ENCODE measurements around the gene INCA1.

Gene INCA1

GRCh38 chr17:4960279-4960922, 36.9 kb downstream of the INCA1 start:
- TF ChIP-seq EZH2 (IDR thresholded peaks at IDR 0.05) (no peak), POLR2AphosphoS5 (IDR thresholded peaks at IDR 0.05; ENCODE audit: borderline replicate concordance, low read depth, low read length) (no peak)
- no peak for DNase-seq (ENCODE audit: low read depth, low spot score)

GRCh38 chr17:4959261-4959965, 37.9 kb downstream of the INCA1 start:
- Histone ChIP-seq H3K9ac (ENCODE audit: insufficient read length) (no peak overlapping the region), H3K9me3 (ENCODE audit: low read depth, low read length) (no peaks in the 10 kb centered on the region), H3K27ac (no peak overlapping the region), H3K36me3 (ENCODE audit: insufficient read depth, low read length) (peaks cover 12% of the 10 kb centered on the region; the same call in 1 of the 2 replicates), H3K4me3 (no peak overlapping the region)
- DNase-seq (ENCODE audit: low read depth, low spot score): no peak
- TF ChIP-seq EZH2 (IDR thresholded peaks at IDR 0.05) (no peak), FOXP2 (optimal IDR thresholded peaks at IDR 0.05; ENCODE audit: control extremely low read depth, extremely low read length, insufficient read depth) (no peak), POLR2AphosphoS5 (IDR thresholded peaks at IDR 0.05; ENCODE audit: borderline replicate concordance, low read depth, low read length) (no peak)

More at GRCh38 chr17:4960279-4960922, 36.9 kb downstream of the INCA1 start:
- no peak overlapping the region for H3K27ac ChIP-seq
- peaks cover 15% of the 10 kb centered on the region; the same call in 1 of the 2 replicates for H3K36me3 ChIP-seq (ENCODE audit: insufficient read depth, low read length)
- no peaks in the 10 kb centered on the region for H3K9me3 ChIP-seq (ENCODE audit: low read depth, low read length)
- no peak overlapping the region for H3K9ac ChIP-seq (ENCODE audit: insufficient read length)
- H3K4me3 ChIP-seq: no peak overlapping the region

- DNase-seq (ENCODE audit: low read depth, low spot score): no peak
- Histone ChIP-seq H3K9me3 (ENCODE audit: low read depth, low read length) (no peaks in the 10 kb centered on the region), H3K9ac (ENCODE audit: insufficient read length) (no peak overlapping the region), H3K27ac (no peak overlapping the region), H3K36me3 (ENCODE audit: insufficient read depth, low read length) (peaks cover 12% of the 10 kb centered on the region; the same call in 1 of the 2 replicates), H3K4me3 (no peak overlapping the region)
- TF ChIP-seq FOXP2 (optimal IDR thresholded peaks at IDR 0.05; ENCODE audit: control extremely low read depth, extremely low read length, insufficient read depth) (no peak), POLR2AphosphoS5 (IDR thresholded peaks at IDR 0.05; ENCODE audit: borderline replicate concordance, low read depth, low read length) (no peak), EZH2 (IDR thresholded peaks at IDR 0.05) (no peak)
These were observed 39.2 kb downstream of the INCA1 start for GRCh38 chr17:4958102-4958501.

- no peak overlapping the region for H3K9ac ChIP-seq (ENCODE audit: insufficient read length)
- H3K4me3 ChIP-seq: no peak overlapping the region
- no peak for TF ChIP-seq POLR2AphosphoS5 (IDR thresholded peaks at IDR 0.05; ENCODE audit: borderline replicate concordance, low read depth, low read length)
- TF ChIP-seq EZH2 (IDR thresholded peaks at IDR 0.05): no peak
- no peak for TF ChIP-seq FOXP2 (optimal IDR thresholded peaks at IDR 0.05; ENCODE audit: control extremely low read depth, extremely low read length, insufficient read depth)
- H3K9me3 ChIP-seq (ENCODE audit: low read depth, low read length): no peaks in the 10 kb centered on the region
- H3K27ac ChIP-seq: no peak overlapping the region
- peaks cover 12% of the 10 kb centered on the region; the same call in 1 of the 2 replicates for H3K36me3 ChIP-seq (ENCODE audit: insufficient read depth, low read length)
- no peak for DNase-seq (ENCODE audit: low read depth, low spot score)
These were observed 40.7 kb downstream of the INCA1 start for GRCh38 chr17:4956493-4957061.

GRCh38 chr17:4955091-4955490, 42.2 kb downstream of the INCA1 start:
- peaks cover 9% of the 10 kb centered on the region; the same call in 1 of the 2 replicates for H3K36me3 ChIP-seq (ENCODE audit: insufficient read depth, low read length)
- no peaks in the 10 kb centered on the region for H3K9me3 ChIP-seq (ENCODE audit: low read depth, low read length)
- no peak overlapping the region for H3K9ac ChIP-seq (ENCODE audit: insufficient read length)
- no peak for DNase-seq (ENCODE audit: low read depth, low spot score)
- TF ChIP-seq FOXP2 (optimal IDR thresholded peaks at IDR 0.05; ENCODE audit: control extremely low read depth, extremely low read length, insufficient read depth): no peak
- TF ChIP-seq EZH2 (IDR thresholded peaks at IDR 0.05): no peak
- no peak for TF ChIP-seq POLR2AphosphoS5 (IDR thresholded peaks at IDR 0.05; ENCODE audit: borderline replicate concordance, low read depth, low read length)
- no peak overlapping the region for H3K4me3 ChIP-seq
- no peak overlapping the region for H3K27ac ChIP-seq

GRCh38 chr17:4953451-4953961, 43.8 kb downstream of the INCA1 start:
- Histone ChIP-seq H3K27ac (0 out of 2 replicates have a peak overlapping the region, but pooled peaks have one; percentile 26), H3K4me3 (no peak overlapping the region), H3K9ac (ENCODE audit: insufficient read length) (no peak overlapping the region), H3K36me3 (ENCODE audit: insufficient read depth, low read length) (no peaks in the 10 kb centered on the region), H3K9me3 (ENCODE audit: low read depth, low read length) (no peaks in the 10 kb centered on the region)
- DNase-seq (ENCODE audit: low read depth, low spot score): no peak
- TF ChIP-seq EZH2 (IDR thresholded peaks at IDR 0.05): no peak
- no peak for TF ChIP-seq POLR2AphosphoS5 (IDR thresholded peaks at IDR 0.05; ENCODE audit: borderline replicate concordance, low read depth, low read length)
- no peak for TF ChIP-seq FOXP2 (optimal IDR thresholded peaks at IDR 0.05; ENCODE audit: control extremely low read depth, extremely low read length, insufficient read depth)

- DNase-seq (ENCODE audit: low read depth, low spot score): no peak
- Histone ChIP-seq H3K4me3 (no peak overlapping the region), H3K27ac (no peak overlapping the region), H3K9me3 (ENCODE audit: low read depth, low read length) (no peaks in the 10 kb centered on the region), H3K9ac (ENCODE audit: insufficient read length) (no peak overlapping the region), H3K36me3 (ENCODE audit: insufficient read depth, low read length) (peaks cover 7% of the 10 kb centered on the region)
- TF ChIP-seq FOXP2 (optimal IDR thresholded peaks at IDR 0.05; ENCODE audit: control extremely low read depth, extremely low read length, insufficient read depth): no peak
- TF ChIP-seq POLR2AphosphoS5 (IDR thresholded peaks at IDR 0.05; ENCODE audit: borderline replicate concordance, low read depth, low read length): no peak
- no peak for TF ChIP-seq EZH2 (IDR thresholded peaks at IDR 0.05)
These were observed 45.8 kb downstream of the INCA1 start for GRCh38 chr17:4951486-4951885.

- Histone ChIP-seq H3K4me3 (no peak within 1 kb of the TSS), H3K27ac (peak within 1 kb of the TSS; percentile 64), H3K36me3 (ENCODE audit: insufficient read depth, low read length) (peaks cover 14% of the 10 kb centered on the region), H3K9ac (ENCODE audit: insufficient read length) (no peak within 1 kb of the TSS), H3K9me3 (ENCODE audit: low read depth, low read length) (no peaks in the 10 kb centered on the region)
- DNase-seq (ENCODE audit: low read depth, low spot score): no peak
- TF ChIP-seq FOXP2 (optimal IDR thresholded peaks at IDR 0.05; ENCODE audit: control extremely low read depth, extremely low read length, insufficient read depth): no peak
These were observed 46.5 kb downstream of the INCA1 start, which contains the start of gene ENO3 for GRCh38 chr17:4950746-4951204. Gene ENO3 (plus strand): TSS chr17:4951119. CDS start chr17:4951830, 711 bp downstream.

Measured in SK-N-MC (cell line).